AG09319 (cell line): ENCODE results near the gene NEU4.

Source experiments
- DNase-seq: peaks from one replicate; pipeline ENCODE4 v3.0.0-alpha.2; 2010; ENCODE audit warnings: low read depth; ENCODE audit errors: extremely low read depth
- CTCF ChIP-seq: IDR thresholded peaks from 2 replicates; pipeline ENCODE4 v1.5.1; 2011; ENCODE audit warnings: low read depth, mild to moderate bottlenecking, inconsistent platforms, low read length, moderate library complexity

The NEU4 gene

GRCh38 chr2:241864168-241864849 lies 55.3 kb downstream of the NEU4 start:
- no peak for TF ChIP-seq CTCF
- no peak for DNase-seq

GRCh38 chr2:241864850-241865213 lies 55.8 kb downstream of the NEU4 start:
- TF ChIP-seq CTCF, result no peak
- no peak for DNase-seq

GRCh38 chr2:241865416-241865956 lies 56.5 kb downstream of the NEU4 start:
- DNase-seq, result no peak
- TF ChIP-seq CTCF, result no peak

- DNase-seq, result no peak
- no peak for TF ChIP-seq CTCF
Measured at GRCh38 chr2:241865957-241866789, 57.2 kb downstream of the NEU4 start.
